Measurements from ENCODE around the gene NTSR2.

NTSR2 gene

GRCh38 chr2:11713815-11714214 is 43.8 kb upstream of the NTSR2 start:
- H3K27me3 ChIP-seq (ENCODE audit: control insufficient read depth, low read length): peaks cover 41% of the 10 kb centered on the region
- H3K9me3 ChIP-seq (ENCODE audit: control insufficient read depth, insufficient read depth, low read length): no peaks in the 10 kb centered on the region
- H4K20me1 ChIP-seq (ENCODE audit: control insufficient read depth, insufficient read depth, low read depth, low read length): no peaks in the 10 kb centered on the region; the same call in 1 of the 2 replicates
- H3K9me2 ChIP-seq (replicated peaks; ENCODE audit: control insufficient read depth, low read length): no peaks in the 10 kb centered on the region
- H3K27ac ChIP-seq (ENCODE audit: low read depth, low read length): no peak overlapping the region
- H3K4me2 ChIP-seq (ENCODE audit: low read length): no peak overlapping the region
- H3K36me3 ChIP-seq (ENCODE audit: control insufficient read depth, low read length): no peaks in the 10 kb centered on the region
- peaks cover 14% of the 10 kb centered on the region for H3K4me1 ChIP-seq (ENCODE audit: control insufficient read depth, low read length)
- H3K4me3 ChIP-seq (ENCODE audit: low read length): no peak overlapping the region
- H3F3A ChIP-seq (ENCODE audit: control insufficient read depth, insufficient read depth): no peaks in the 10 kb centered on the region
- no peak for TF ChIP-seq EZH2phosphoT487 (IDR thresholded peaks at IDR 0.05; ENCODE audit: borderline replicate concordance, low read length)
- no peak for TF ChIP-seq CTCF (IDR thresholded peaks at IDR 0.05; ENCODE audit: low read depth, low read length, poor library complexity, severe bottlenecking)
- no peaks in the 10 kb centered on the region for H3K79me2 ChIP-seq (ENCODE audit: control insufficient read depth, low read length)

- Histone ChIP-seq H3K4me3 (ENCODE audit: low read length) (no peak overlapping the region), H3K9me3 (ENCODE audit: control insufficient read depth, insufficient read depth, low read length) (no peaks in the 10 kb centered on the region), H3K79me2 (ENCODE audit: control insufficient read depth, low read length) (no peaks in the 10 kb centered on the region), H3K27ac (ENCODE audit: low read depth, low read length) (no peak overlapping the region), H3K9me2 (replicated peaks; ENCODE audit: control insufficient read depth, low read length) (no peaks in the 10 kb centered on the region), H3K27me3 (ENCODE audit: control insufficient read depth, low read length) (peaks cover 33% of the 10 kb centered on the region), H4K20me1 (ENCODE audit: control insufficient read depth, insufficient read depth, low read depth, low read length) (no peaks in the 10 kb centered on the region; the same call in 1 of the 2 replicates), H3F3A (ENCODE audit: control insufficient read depth, insufficient read depth) (no peaks in the 10 kb centered on the region), H3K4me1 (ENCODE audit: control insufficient read depth, low read length) (peaks cover 14% of the 10 kb centered on the region), H3K4me2 (ENCODE audit: low read length) (no peak overlapping the region), H3K36me3 (ENCODE audit: control insufficient read depth, low read length) (no peaks in the 10 kb centered on the region)
- no peak for TF ChIP-seq CTCF (IDR thresholded peaks at IDR 0.05; ENCODE audit: low read depth, low read length, poor library complexity, severe bottlenecking)
- TF ChIP-seq EZH2phosphoT487 (IDR thresholded peaks at IDR 0.05; ENCODE audit: borderline replicate concordance, low read length): no peak
Observed at GRCh38 chr2:11712866-11713265, 42.9 kb upstream of the NTSR2 start.

GRCh38 chr2:11711751-11712150 is 41.8 kb upstream of the NTSR2 start:
- TF ChIP-seq CTCF (IDR thresholded peaks at IDR 0.05; ENCODE audit: low read depth, low read length, poor library complexity, severe bottlenecking) (no peak), EZH2phosphoT487 (IDR thresholded peaks at IDR 0.05; ENCODE audit: borderline replicate concordance, low read length) (no peak)
- Histone ChIP-seq H3K4me2 (ENCODE audit: low read length) (no peak overlapping the region), H3K4me1 (ENCODE audit: control insufficient read depth, low read length) (peaks cover 3% of the 10 kb centered on the region), H3K27me3 (ENCODE audit: control insufficient read depth, low read length) (peaks cover 29% of the 10 kb centered on the region), H3F3A (ENCODE audit: control insufficient read depth, insufficient read depth) (no peaks in the 10 kb centered on the region), H3K27ac (ENCODE audit: low read depth, low read length) (no peak overlapping the region), H3K9me2 (replicated peaks; ENCODE audit: control insufficient read depth, low read length) (no peaks in the 10 kb centered on the region), H3K9me3 (ENCODE audit: control insufficient read depth, insufficient read depth, low read length) (no peaks in the 10 kb centered on the region), H4K20me1 (ENCODE audit: control insufficient read depth, insufficient read depth, low read depth, low read length) (no peaks in the 10 kb centered on the region; the same call in 1 of the 2 replicates), H3K36me3 (ENCODE audit: control insufficient read depth, low read length) (no peaks in the 10 kb centered on the region), H3K79me2 (ENCODE audit: control insufficient read depth, low read length) (no peaks in the 10 kb centered on the region), H3K4me3 (ENCODE audit: low read length) (no peak overlapping the region)

Measured in DOHH2 (cell line).